ENCODE results near the gene GRID1.

GRID1 gene

GRCh38 chr10:85679061-85679460 is 687.5 kb downstream of the GRID1 start:
- Histone ChIP-seq H3K4ac (ENCODE audit: low read depth in 1 of 2, low read length in 2 of 2) (no peak overlapping the region), H3K14ac (ENCODE audit: low read length in 2 of 2) (no peak overlapping the region), H2AK5ac (ENCODE audit: low read length, severe bottlenecking) (no peak overlapping the region), H3K4me1 (ENCODE audit: control insufficient read depth, insufficient read depth, low read depth, low read length) (no peaks in the 10 kb centered on the region), H2BK120ac (ENCODE audit: low read depth, low read length) (no peak overlapping the region), H3K27me3 (ENCODE audit: control insufficient read depth in 1 of 2, insufficient read depth in 1 of 2, low read length in 2 of 2) (no peaks in the 10 kb centered on the region), H3K4me2 (ENCODE audit: low read length, poor library complexity, severe bottlenecking) (no peak overlapping the region), H2AFZ (ENCODE audit: low read depth, low read length) (no peak overlapping the region), H3K79me1 (replicated peaks; ENCODE audit: low read length, poor library complexity, severe bottlenecking) (no peaks in the 10 kb centered on the region), H2BK15ac (ENCODE audit: low read depth, poor library complexity, severe bottlenecking) (no peak overlapping the region), H3K27ac (ENCODE audit: low read length, poor library complexity, severe bottlenecking) (no peak overlapping the region), H3K36me3 (ENCODE audit: control insufficient read depth in 1 of 2, insufficient read depth in 2 of 2, low read depth in 1 of 2, low read length in 2 of 2) (no peaks in the 10 kb centered on the region), H3K9me3 (ENCODE audit: control insufficient read depth, low read length) (no peaks in the 10 kb centered on the region), H3K18ac (ENCODE audit: low read depth in 1 of 2, low read length in 2 of 2) (no peak overlapping the region), H2BK12ac (ENCODE audit: low read length in 2 of 2) (no peak overlapping the region), H3K9ac (ENCODE audit: low read length) (no peak overlapping the region), H3K23ac (ENCODE audit: low read length in 2 of 2) (no peak overlapping the region), H3K4me3 (ENCODE audit: insufficient read depth in 1 of 2, low read depth in 1 of 2, low read length in 2 of 2) (no peak overlapping the region), H4K8ac (ENCODE audit: low read length) (no peak overlapping the region), H4K91ac (ENCODE audit: low read length) (no peak overlapping the region), H2BK5ac (ENCODE audit: low read depth, low read length, poor library complexity, severe bottlenecking) (no peak overlapping the region)
- DNase-seq, result no peak
- WGBS, result 55% methylated on average over 1 of the region's 2 CpGs

DNA sequence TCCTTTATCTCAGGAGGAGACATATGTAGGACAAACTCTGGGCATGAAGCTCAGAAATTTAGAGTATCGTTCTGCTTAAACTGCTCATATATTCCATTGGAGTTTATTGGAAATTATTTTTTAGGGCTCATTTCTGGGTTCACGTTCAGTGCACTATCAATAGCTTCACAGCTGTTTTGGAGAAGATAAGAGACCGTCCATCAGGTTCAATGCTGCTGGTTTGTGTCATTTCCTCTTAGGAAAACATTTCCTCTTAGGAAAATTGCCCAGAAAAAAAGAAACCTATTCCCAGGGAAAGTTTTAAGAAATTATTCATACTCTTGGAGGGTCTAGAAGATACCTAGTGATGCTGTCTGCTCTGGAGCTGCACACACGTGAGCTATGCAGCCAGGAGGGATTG is 691.7 kb downstream of the GRID1 start:
- Histone ChIP-seq H4K8ac (ENCODE audit: low read length) (no peak overlapping the region), H2BK5ac (ENCODE audit: low read depth, low read length, poor library complexity, severe bottlenecking) (no peak overlapping the region), H3K4me3 (ENCODE audit: insufficient read depth in 1 of 2, low read depth in 1 of 2, low read length in 2 of 2) (no peak overlapping the region), H3K4ac (ENCODE audit: low read depth in 1 of 2, low read length in 2 of 2) (no peak overlapping the region), H4K91ac (ENCODE audit: low read length) (no peak overlapping the region), H2AK5ac (ENCODE audit: low read length, severe bottlenecking) (no peak overlapping the region), H3K27ac (ENCODE audit: low read length, poor library complexity, severe bottlenecking) (no peak overlapping the region), H3K79me1 (replicated peaks; ENCODE audit: low read length, poor library complexity, severe bottlenecking) (no peaks in the 10 kb centered on the region), H3K27me3 (ENCODE audit: control insufficient read depth in 1 of 2, insufficient read depth in 1 of 2, low read length in 2 of 2) (no peaks in the 10 kb centered on the region), H3K23ac (ENCODE audit: low read length in 2 of 2) (no peak overlapping the region), H2AFZ (ENCODE audit: low read depth, low read length) (no peak overlapping the region), H3K4me1 (ENCODE audit: control insufficient read depth, insufficient read depth, low read depth, low read length) (no peaks in the 10 kb centered on the region), H3K36me3 (ENCODE audit: control insufficient read depth in 1 of 2, insufficient read depth in 2 of 2, low read depth in 1 of 2, low read length in 2 of 2) (no peaks in the 10 kb centered on the region), H3K18ac (ENCODE audit: low read depth in 1 of 2, low read length in 2 of 2) (no peak overlapping the region), H2BK15ac (ENCODE audit: low read depth, poor library complexity, severe bottlenecking) (no peak overlapping the region), H2BK12ac (ENCODE audit: low read length in 2 of 2) (no peak overlapping the region), H3K9ac (ENCODE audit: low read length) (no peak overlapping the region), H3K9me3 (ENCODE audit: control insufficient read depth, low read length) (peaks cover 13% of the 10 kb centered on the region), H2BK120ac (ENCODE audit: low read depth, low read length) (no peak overlapping the region), H3K14ac (ENCODE audit: low read length in 2 of 2) (no peak overlapping the region), H3K4me2 (ENCODE audit: low read length, poor library complexity, severe bottlenecking) (no peak overlapping the region)
- WGBS, result 78% methylated on average over 3 of the region's 4 CpGs
- no peak for DNase-seq

- Histone ChIP-seq H4K91ac (ENCODE audit: low read length) (no peak overlapping the region), H2AK5ac (ENCODE audit: low read length, severe bottlenecking) (no peak overlapping the region), H3K79me1 (replicated peaks; ENCODE audit: low read length, poor library complexity, severe bottlenecking) (no peaks in the 10 kb centered on the region), H3K4me3 (ENCODE audit: insufficient read depth in 1 of 2, low read depth in 1 of 2, low read length in 2 of 2) (no peak overlapping the region), H3K27ac (ENCODE audit: low read length, poor library complexity, severe bottlenecking) (no peak overlapping the region), H2BK120ac (ENCODE audit: low read depth, low read length) (no peak overlapping the region), H3K36me3 (ENCODE audit: control insufficient read depth in 1 of 2, insufficient read depth in 2 of 2, low read depth in 1 of 2, low read length in 2 of 2) (no peaks in the 10 kb centered on the region), H3K4me1 (ENCODE audit: control insufficient read depth, insufficient read depth, low read depth, low read length) (no peaks in the 10 kb centered on the region), H3K4me2 (ENCODE audit: low read length, poor library complexity, severe bottlenecking) (no peak overlapping the region), H2AFZ (ENCODE audit: low read depth, low read length) (no peak overlapping the region), H2BK5ac (ENCODE audit: low read depth, low read length, poor library complexity, severe bottlenecking) (no peak overlapping the region), H3K4ac (ENCODE audit: low read depth in 1 of 2, low read length in 2 of 2) (no peak overlapping the region), H3K23ac (ENCODE audit: low read length in 2 of 2) (no peak overlapping the region), H3K14ac (ENCODE audit: low read length in 2 of 2) (no peak overlapping the region), H2BK12ac (ENCODE audit: low read length in 2 of 2) (no peak overlapping the region), H2BK15ac (ENCODE audit: low read depth, poor library complexity, severe bottlenecking) (no peak overlapping the region), H4K8ac (ENCODE audit: low read length) (no peak overlapping the region), H3K9ac (ENCODE audit: low read length) (no peak overlapping the region), H3K27me3 (ENCODE audit: control insufficient read depth in 1 of 2, insufficient read depth in 1 of 2, low read length in 2 of 2) (no peaks in the 10 kb centered on the region), H3K18ac (ENCODE audit: low read depth in 1 of 2, low read length in 2 of 2) (no peak overlapping the region), H3K9me3 (ENCODE audit: control insufficient read depth, low read length) (peaks cover 13% of the 10 kb centered on the region)
- no peak for DNase-seq
- WGBS, result no CpG with 5 or more reads among the region's 1 CpG
Observed at GRCh38 chr10:85673270-85673669, 693.3 kb downstream of the GRID1 start.

GRCh38 chr10:85671530-85671929 is 695.1 kb downstream of the GRID1 start:
- H4K91ac ChIP-seq (ENCODE audit: low read length), result no peak overlapping the region
- no peak overlapping the region for H3K4me2 ChIP-seq (ENCODE audit: low read length, poor library complexity, severe bottlenecking)
- H3K4me3 ChIP-seq (ENCODE audit: insufficient read depth in 1 of 2, low read depth in 1 of 2, low read length in 2 of 2), result no peak overlapping the region
- H4K8ac ChIP-seq (ENCODE audit: low read length), result no peak overlapping the region
- whole genome bisulfite sequencing, result no CpG with 5 or more reads among the region's 1 CpG
- H2BK5ac ChIP-seq (ENCODE audit: low read depth, low read length, poor library complexity, severe bottlenecking), result no peak overlapping the region
- H2AFZ ChIP-seq (ENCODE audit: low read depth, low read length), result no peak overlapping the region
- H3K4ac ChIP-seq (ENCODE audit: low read depth in 1 of 2, low read length in 2 of 2), result no peak overlapping the region
- peaks cover 13% of the 10 kb centered on the region for H3K9me3 ChIP-seq (ENCODE audit: control insufficient read depth, low read length)
- no peak overlapping the region for H2BK15ac ChIP-seq (ENCODE audit: low read depth, poor library complexity, severe bottlenecking)
- no peak overlapping the region for H2BK120ac ChIP-seq (ENCODE audit: low read depth, low read length)
- H3K18ac ChIP-seq (ENCODE audit: low read depth in 1 of 2, low read length in 2 of 2), result no peak overlapping the region
- no peak overlapping the region for H3K23ac ChIP-seq (ENCODE audit: low read length in 2 of 2)
- no peaks in the 10 kb centered on the region for H3K36me3 ChIP-seq (ENCODE audit: control insufficient read depth in 1 of 2, insufficient read depth in 2 of 2, low read depth in 1 of 2, low read length in 2 of 2)
- H3K14ac ChIP-seq (ENCODE audit: low read length in 2 of 2), result no peak overlapping the region
- DNase-seq, result no peak
- no peaks in the 10 kb centered on the region for H3K4me1 ChIP-seq (ENCODE audit: control insufficient read depth, insufficient read depth, low read depth, low read length)
- no peaks in the 10 kb centered on the region for H3K79me1 ChIP-seq (replicated peaks; ENCODE audit: low read length, poor library complexity, severe bottlenecking)
- H3K27me3 ChIP-seq (ENCODE audit: control insufficient read depth in 1 of 2, insufficient read depth in 1 of 2, low read length in 2 of 2), result no peaks in the 10 kb centered on the region
- H3K27ac ChIP-seq (ENCODE audit: low read length, poor library complexity, severe bottlenecking), result no peak overlapping the region
- no peak overlapping the region for H2AK5ac ChIP-seq (ENCODE audit: low read length, severe bottlenecking)
- H2BK12ac ChIP-seq (ENCODE audit: low read length in 2 of 2), result no peak overlapping the region
- H3K9ac ChIP-seq (ENCODE audit: low read length), result no peak overlapping the region

All from mesenchymal stem cell (in vitro differentiated cells and primary cell).